Measurements from ENCODE around the gene TPSG1. TPM values are rescaled to one million over a fixed set of nuclear protein-coding genes. Genes with fewer than 3 reads are reported as not detected.

The TPSG1 gene
- total and polyA plus RNA-seq, 7 experiments from 2014 or later, result not detected

GRCh38 chr16:1218930-1219611, 6.0 kb downstream of the TPSG1 start:
- ATAC-seq, result no peak
- Histone ChIP-seq H3K27me3 (ENCODE audit: control insufficient read depth in 2 of 2, insufficient read depth in 2 of 2, low read length in 2 of 2) (no peaks in the 10 kb centered on the region), H3K36me3 (ENCODE audit: control insufficient read depth in 2 of 3, insufficient read depth in 3 of 3, low read length in 3 of 3) (no peaks in the 10 kb centered on the region), H3K4me3 (ENCODE audit: low read length) (no peak overlapping the region), H3K27ac (ENCODE audit: low read depth, low read length) (no peak overlapping the region), H3K4me1 (ENCODE audit: control insufficient read depth in 2 of 2, insufficient read depth in 2 of 2, low read length in 2 of 2) (no peaks in the 10 kb centered on the region), H3K9me3 (ENCODE audit: control insufficient read depth in 2 of 3, low read length in 3 of 3) (no peaks in the 10 kb centered on the region)
- Mint-ChIP-seq H3K27me3 (no peaks in the 10 kb centered on the region), H3K4me3 (no peak overlapping the region), H3K36me3 (no peaks in the 10 kb centered on the region), H3K9me3 (no peaks in the 10 kb centered on the region), H3K4me1 (peaks cover 0 to 2% (median 0%) of the 10 kb centered on the region in 7 donors), H3K27ac (no peak overlapping the region)
- CTCF ChIA-PET, result no interaction called here
- POLR2A ChIA-PET, result no interaction called here
- no peak for DNase-seq
- intact Hi-C loops (cut with micrococcal nuclease), result no loop called here

- DNase-seq (no peak), ATAC-seq (no peak)
- no peak overlapping the region for H3K4me3 Mint-ChIP-seq
- Histone ChIP-seq H3K4me3 (ENCODE audit: low read length) (no peak overlapping the region), H3K27me3 (ENCODE audit: control insufficient read depth in 2 of 2, insufficient read depth in 2 of 2, low read length in 2 of 2) (no peaks in the 10 kb centered on the region), H3K9me3 (ENCODE audit: control insufficient read depth in 2 of 3, low read length in 3 of 3) (no peaks in the 10 kb centered on the region), H3K36me3 (ENCODE audit: control insufficient read depth in 2 of 3, insufficient read depth in 3 of 3, low read length in 3 of 3) (no peaks in the 10 kb centered on the region), H3K27ac (ENCODE audit: low read depth, low read length) (no peak overlapping the region), H3K4me1 (ENCODE audit: control insufficient read depth in 2 of 2, insufficient read depth in 2 of 2, low read length in 2 of 2) (no peaks in the 10 kb centered on the region)
- H3K27me3 Mint-ChIP-seq, result no peaks in the 10 kb centered on the region
- H3K4me1 Mint-ChIP-seq, result peaks cover 0 to 2% (median 0%) of the 10 kb centered on the region in 7 donors
- H3K36me3 Mint-ChIP-seq, result no peaks in the 10 kb centered on the region
- H3K27ac Mint-ChIP-seq, result no peak overlapping the region
- ChIA-PET POLR2A (no interaction called here), CTCF (no interaction called here)
- no peaks in the 10 kb centered on the region for H3K9me3 Mint-ChIP-seq
- intact Hi-C loops (cut with micrococcal nuclease), result no loop called here
Observed at GRCh38 chr16:1218061-1218929, 6.8 kb downstream of the TPSG1 start.

DNA sequence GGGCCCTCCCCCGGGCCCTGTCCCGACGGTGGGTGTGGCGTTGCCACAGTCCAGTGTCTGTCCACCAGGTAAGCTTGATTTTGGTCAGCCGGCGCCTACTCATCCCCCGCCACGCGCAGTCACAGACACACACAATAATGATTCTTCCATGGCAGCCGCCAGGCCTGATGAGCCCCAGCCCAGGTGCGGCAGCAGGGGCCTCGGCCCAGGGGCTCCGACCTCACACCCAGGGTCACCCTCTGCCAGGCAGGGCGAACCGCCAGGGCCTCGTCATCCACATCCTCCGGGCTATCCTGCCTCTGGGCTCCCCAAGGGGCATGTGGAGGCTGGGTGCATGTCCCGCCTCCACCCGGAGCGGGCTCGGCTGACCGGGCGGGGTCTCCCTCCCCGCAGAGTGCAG, 7.5 kb downstream of the TPSG1 start:
- Mint-ChIP-seq H3K36me3 (no peaks in the 10 kb centered on the region), H3K27me3 (no peaks in the 10 kb centered on the region), H3K27ac (no peak overlapping the region), H3K9me3 (no peaks in the 10 kb centered on the region), H3K4me1 (peaks cover 0 to 2% (median 0%) of the 10 kb centered on the region in 7 donors), H3K4me3 (no peak overlapping the region)
- Histone ChIP-seq H3K27me3 (ENCODE audit: control insufficient read depth in 2 of 2, insufficient read depth in 2 of 2, low read length in 2 of 2) (no peaks in the 10 kb centered on the region), H3K9me3 (ENCODE audit: control insufficient read depth in 2 of 3, low read length in 3 of 3) (no peaks in the 10 kb centered on the region), H3K27ac (ENCODE audit: low read depth, low read length) (no peak overlapping the region), H3K4me3 (ENCODE audit: low read length) (no peak overlapping the region), H3K36me3 (ENCODE audit: control insufficient read depth in 2 of 3, insufficient read depth in 3 of 3, low read length in 3 of 3) (no peaks in the 10 kb centered on the region), H3K4me1 (ENCODE audit: control insufficient read depth in 2 of 2, insufficient read depth in 2 of 2, low read length in 2 of 2) (no peaks in the 10 kb centered on the region)
- DNase-seq (no peak), ATAC-seq (no peak)
- intact Hi-C loops (cut with micrococcal nuclease), result no loop called here
- POLR2A ChIA-PET, result no interaction called here
- CTCF ChIA-PET, result no interaction called here

DNA sequence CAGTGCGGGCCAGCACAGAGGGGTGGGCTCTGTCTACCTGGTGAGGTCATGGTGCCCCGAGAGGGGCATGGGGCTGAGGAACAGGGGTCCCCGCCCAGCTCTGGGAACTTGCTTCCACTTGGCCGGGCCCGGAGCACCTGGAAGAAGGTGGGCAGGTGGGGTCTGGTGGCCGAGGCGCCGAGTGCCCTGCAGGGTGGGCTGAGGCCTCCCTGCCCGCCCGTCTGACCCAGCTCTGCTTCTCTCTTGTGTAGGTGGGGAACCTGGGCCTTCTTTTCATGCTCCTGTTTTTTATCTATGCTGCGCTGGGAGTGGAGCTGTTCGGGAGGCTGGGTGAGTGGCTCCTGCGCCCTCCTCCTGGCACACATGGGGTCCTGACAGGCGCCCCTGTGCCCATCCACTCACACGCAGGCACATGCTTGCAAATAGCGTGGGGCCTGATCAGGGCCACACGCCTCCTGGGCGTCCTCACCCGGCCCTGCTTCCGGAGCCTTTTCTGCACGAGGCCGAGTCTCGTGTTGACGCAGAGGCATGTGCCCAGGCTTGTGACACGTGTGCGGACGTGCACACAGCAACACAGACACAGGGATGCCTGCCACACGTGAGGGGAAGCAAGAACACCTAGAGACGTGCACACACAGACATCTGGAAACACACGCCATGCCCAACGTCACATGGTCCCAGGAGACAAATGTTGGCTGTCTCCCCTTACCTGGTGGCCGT, 8.2 kb downstream of the TPSG1 start:
- H3K9me3 Mint-ChIP-seq, result no peaks in the 10 kb centered on the region
- Histone ChIP-seq H3K4me3 (ENCODE audit: low read length) (no peak overlapping the region), H3K27ac (ENCODE audit: low read depth, low read length) (no peak overlapping the region), H3K36me3 (ENCODE audit: control insufficient read depth in 2 of 3, insufficient read depth in 3 of 3, low read length in 3 of 3) (no peaks in the 10 kb centered on the region), H3K27me3 (ENCODE audit: control insufficient read depth in 2 of 2, insufficient read depth in 2 of 2, low read length in 2 of 2) (no peaks in the 10 kb centered on the region), H3K4me1 (ENCODE audit: control insufficient read depth in 2 of 2, insufficient read depth in 2 of 2, low read length in 2 of 2) (no peaks in the 10 kb centered on the region), H3K9me3 (ENCODE audit: control insufficient read depth in 2 of 3, low read length in 3 of 3) (no peaks in the 10 kb centered on the region)
- CTCF ChIA-PET, result no interaction called here
- no peaks in the 10 kb centered on the region for H3K27me3 Mint-ChIP-seq
- H3K4me1 Mint-ChIP-seq, result peaks cover 0 to 2% (median 0%) of the 10 kb centered on the region in 7 donors
- H3K4me3 Mint-ChIP-seq, result no peak overlapping the region
- no peak overlapping the region for H3K27ac Mint-ChIP-seq
- DNase-seq (no peak), ATAC-seq (no peak)
- H3K36me3 Mint-ChIP-seq, result no peaks in the 10 kb centered on the region
- POLR2A ChIA-PET, result no interaction called here
- intact Hi-C loops (cut with micrococcal nuclease), result no loop called here

GRCh38 chr16:1216296-1216619, 8.8 kb downstream of the TPSG1 start:
- CTCF ChIA-PET, result no interaction called here
- no peaks in the 10 kb centered on the region for H3K9me3 Mint-ChIP-seq
- no peak overlapping the region for H3K4me3 ChIP-seq (ENCODE audit: low read length)

GRCh38 chr16:1215574-1216295, 9.3 kb downstream of the TPSG1 start:
- H3K4me3 ChIP-seq (ENCODE audit: low read length), result no peak overlapping the region
- H3K9me3 Mint-ChIP-seq, result no peaks in the 10 kb centered on the region
- POLR2A ChIA-PET, result no interaction called here

More at GRCh38 chr16:1216296-1216619, 8.8 kb downstream of the TPSG1 start:
- no peaks in the 10 kb centered on the region for H3K27me3 Mint-ChIP-seq
- no peak overlapping the region for H3K27ac Mint-ChIP-seq
- POLR2A ChIA-PET, result no interaction called here
- Histone ChIP-seq H3K27me3 (ENCODE audit: control insufficient read depth in 2 of 2, insufficient read depth in 2 of 2, low read length in 2 of 2) (no peaks in the 10 kb centered on the region), H3K27ac (ENCODE audit: low read depth, low read length) (no peak overlapping the region), H3K36me3 (ENCODE audit: control insufficient read depth in 2 of 3, insufficient read depth in 3 of 3, low read length in 3 of 3) (no peaks in the 10 kb centered on the region), H3K9me3 (ENCODE audit: control insufficient read depth in 2 of 3, low read length in 3 of 3) (no peaks in the 10 kb centered on the region), H3K4me1 (ENCODE audit: control insufficient read depth in 2 of 2, insufficient read depth in 2 of 2, low read length in 2 of 2) (no peaks in the 10 kb centered on the region)
- H3K4me3 Mint-ChIP-seq, result no peak overlapping the region
- H3K36me3 Mint-ChIP-seq, result no peaks in the 10 kb centered on the region
- no peak for DNase-seq
- ATAC-seq, result no peak
- peaks cover 0 to 2% (median 0%) of the 10 kb centered on the region in 7 donors for H3K4me1 Mint-ChIP-seq
- intact Hi-C loops (cut with micrococcal nuclease), result no loop called here

More at GRCh38 chr16:1215574-1216295, 9.3 kb downstream of the TPSG1 start:
- Mint-ChIP-seq H3K36me3 (no peaks in the 10 kb centered on the region), H3K4me3 (no peak overlapping the region), H3K27ac (peak overlapping the region in 1 of 9 donors; percentile 76), H3K4me1 (peaks cover 0 to 2% (median 0%) of the 10 kb centered on the region in 7 donors), H3K27me3 (no peaks in the 10 kb centered on the region)
- intact Hi-C loops (cut with micrococcal nuclease), result no loop called here
- no peaks in the 10 kb centered on the region for H3K4me1 ChIP-seq (ENCODE audit: control insufficient read depth in 2 of 2, insufficient read depth in 2 of 2, low read length in 2 of 2)
- H3K9me3 ChIP-seq (ENCODE audit: control insufficient read depth in 2 of 3, low read length in 3 of 3), result no peaks in the 10 kb centered on the region
- CTCF ChIA-PET, result no interaction called here
- ATAC-seq, result no peak
- DNase-seq, result no peak
- H3K27ac ChIP-seq (ENCODE audit: low read depth, low read length), result no peak overlapping the region
- H3K36me3 ChIP-seq (ENCODE audit: control insufficient read depth in 2 of 3, insufficient read depth in 3 of 3, low read length in 3 of 3), result no peaks in the 10 kb centered on the region
- H3K27me3 ChIP-seq (ENCODE audit: control insufficient read depth in 2 of 2, insufficient read depth in 2 of 2, low read length in 2 of 2), result no peaks in the 10 kb centered on the region
